Fibroblast of lung (primary cell): Measurements from ENCODE around the gene CPZ.

Experiments
- CTCF ChIP-seq, 2 donors: IDR thresholded peaks in 1 of 2; conservative IDR thresholded peaks in 1 of 2; 1 replicate in 1 of 2; 2 replicates in 1 of 2; pipeline ENCODE4 v1.5.1; 2011 to 2012; ENCODE audit warnings: low read length in 2 of 2, control low read depth in 1 of 2, inconsistent platforms in 1 of 2, low read depth in 1 of 2, mild to moderate bottlenecking in 1 of 2
- EZH2 ChIP-seq: IDR thresholded peaks from 2 replicates; pipeline ENCODE4 v1.5.1; 2012; ENCODE audit warnings: low read length, control low read depth, mild to moderate bottlenecking; ENCODE audit errors: missing control alignments

- no peak for TF ChIP-seq CTCF (conservative IDR thresholded peaks at IDR 0.05 in 1 of 2, IDR thresholded peaks at IDR 0.05 in 1 of 2; ENCODE audit: low read depth in 1 of 2, low read length in 2 of 2)
- no peak for TF ChIP-seq EZH2
Observed at GRCh38 chr4:8600266-8600665, 7.7 kb downstream of the CPZ start.
